Neural progenitor cell (in vitro differentiated cells): ENCODE measurements around the gene SLC35B4.
A peak's percentile ranks its signal among the peaks of the same experiment; 100 is the strongest.

ENCODE experiments used
- CTCF ChIP-seq: fragments of 200-600 bp; sonication (generic); IDR thresholded peaks from 2 replicates; pipeline ENCODE4 v1.5.1; 2017; ENCODE audit warnings: antibody characterized with exemption, mild to moderate bottlenecking
- EZH2 ChIP-seq: fragments of 200-600 bp; sonication (generic); IDR thresholded peaks from 2 replicates; pipeline ENCODE4 v1.6.1; 2017; ENCODE audit warnings: antibody characterized with exemption, mild to moderate bottlenecking, moderate library complexity
- EZH2phosphoT487 ChIP-seq: fragments of 200-600 bp; sonication (generic); IDR thresholded peaks from 2 replicates; pipeline ENCODE4 v1.6.1; 2017; ENCODE audit warnings: antibody characterized with exemption

- TF ChIP-seq EZH2 (no peak), CTCF (peak; percentile 5), EZH2phosphoT487 (no peak)
Measured at GRCh38 chr7:134347567-134347966, 30.8 kb upstream of the SLC35B4 start.
